Spleen (tissue), 7 donors: ENCODE measurements around the gene SEPTIN1.

Experiments
- CTCF ChIP-seq, 11 experiments: fragments of 200-600 bp in 7 of 11; fragments of 450-650 bp in 4 of 11; sonication (generic) in 4 of 11; IDR thresholded peaks in 8 of 11; conservative IDR thresholded peaks in 3 of 11; 1 replicate in 7 of 11; 2 replicates in 4 of 11; pipeline versions ENCODE4 v1.4.0 to v1.8.0; 2016 to 2021; ENCODE audit warnings: antibody characterized with exemption in 11 of 11, inconsistent platforms in 4 of 11, mild to moderate bottlenecking in 1 of 11
- POLR2A ChIP-seq, 3 donors: fragments of 450-650 bp; IDR thresholded peaks; one replicate each; pipeline ENCODE4 v1.5.1; 2017; ENCODE audit warnings: antibody characterized with exemption in 3 of 3, mild to moderate bottlenecking in 1 of 3
- POLR2AphosphoS5 ChIP-seq, 3 donors: sonication (generic); formaldehyde crosslinking; IDR thresholded peaks; one replicate each; pipeline ENCODE4 v1.5.1; 2017; ENCODE audit warnings: antibody characterized with exemption in 3 of 3
- donor health status: DM: no; HTN: no; CAD: no; lungs with moderate emphysema.
- donor health status: DM: no; HTN: no; CAD: no.
- donor health status: DM: no; HTN: no; CAD: no.

- peak; percentile 80 to 98 (median 93) for TF ChIP-seq CTCF (IDR thresholded peaks at IDR 0.05 in 8 of 11, conservative IDR thresholded peaks at IDR 0.05 in 3 of 11)
- TF ChIP-seq POLR2A (IDR thresholded peaks at IDR 0.05), result peak in 1 of 3 donors; percentile 11
- peak; percentile 84 to 89 (median 85) for TF ChIP-seq POLR2AphosphoS5 (IDR thresholded peaks at IDR 0.05)
These were observed 47.5 kb upstream of the SEPTIN1 start, which contains the start of gene DCTPP1 for GRCh38 chr16:30429678-30430427.
